ENCODE measurements around the gene GPR22.

GRCh38 chr7:107479303-107479702 is 9.4 kb downstream of the GPR22 start:
- TF ChIP-seq CTCF (conservative IDR thresholded peaks at IDR 0.05) (no peak), ZFX (IDR thresholded peaks at IDR 0.05) (no peak)
